ENCODE measurements around the gene IL12RB2. TPM values are rescaled to one million over a fixed set of nuclear protein-coding genes. Genes with fewer than 3 reads are reported as not detected.

The IL12RB2 gene
- total RNA-seq, 2 donors from 2014 or later, result 1.3 to 3.3 TPM

DNA sequence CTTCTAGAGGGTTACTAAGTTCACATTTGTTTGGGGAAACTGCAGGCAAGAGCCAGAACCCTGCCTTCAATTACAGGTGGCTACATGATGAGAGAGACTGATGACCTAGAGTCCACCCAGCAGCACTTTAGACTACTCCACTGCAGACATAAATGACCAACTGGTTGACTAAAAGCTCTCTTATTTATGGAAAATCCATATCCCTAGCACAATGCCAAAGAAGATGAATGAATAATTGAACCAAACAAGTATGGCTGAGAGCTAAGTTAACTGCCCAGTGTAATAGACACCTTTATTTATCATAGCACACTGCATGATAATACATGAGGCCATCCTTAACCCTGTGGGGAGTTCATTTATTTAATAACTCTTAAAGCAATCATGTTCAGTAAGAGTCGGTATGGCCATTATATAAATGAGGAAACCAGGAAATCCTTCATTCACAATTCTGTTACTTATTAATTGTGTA is 60.4 kb downstream of the IL12RB2 start:
- no peak for ATAC-seq
- TF ChIP-seq, protein P1, sequence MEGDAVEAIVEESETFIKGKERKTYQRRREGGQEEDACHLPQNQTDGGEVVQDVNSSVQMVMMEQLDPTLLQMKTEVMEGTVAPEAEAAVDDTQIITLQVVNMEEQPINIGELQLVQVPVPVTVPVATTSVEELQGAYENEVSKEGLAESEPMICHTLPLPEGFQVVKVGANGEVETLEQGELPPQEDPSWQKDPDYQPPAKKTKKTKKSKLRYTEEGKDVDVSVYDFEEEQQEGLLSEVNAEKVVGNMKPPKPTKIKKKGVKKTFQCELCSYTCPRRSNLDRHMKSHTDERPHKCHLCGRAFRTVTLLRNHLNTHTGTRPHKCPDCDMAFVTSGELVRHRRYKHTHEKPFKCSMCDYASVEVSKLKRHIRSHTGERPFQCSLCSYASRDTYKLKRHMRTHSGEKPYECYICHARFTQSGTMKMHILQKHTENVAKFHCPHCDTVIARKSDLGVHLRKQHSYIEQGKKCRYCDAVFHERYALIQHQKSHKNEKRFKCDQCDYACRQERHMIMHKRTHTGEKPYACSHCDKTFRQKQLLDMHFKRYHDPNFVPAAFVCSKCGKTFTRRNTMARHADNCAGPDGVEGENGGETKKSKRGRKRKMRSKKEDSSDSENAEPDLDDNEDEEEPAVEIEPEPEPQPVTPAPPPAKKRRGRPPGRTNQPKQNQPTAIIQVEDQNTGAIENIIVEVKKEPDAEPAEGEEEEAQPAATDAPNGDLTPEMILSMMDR (IDR thresholded peaks at IDR 0.05), result no peak
- TF ChIP-seq POLR2A (IDR thresholded peaks at IDR 0.05), result no peak
- Histone ChIP-seq H3K27me3 (no peaks in the 10 kb centered on the region), H3K4me3 (no peak overlapping the region), H3K27ac (no peak overlapping the region), H3K9me3 (no peaks in the 10 kb centered on the region), H3K36me3 (replicated peaks in 1 of 2; ENCODE audit: insufficient read depth in 1 of 2, low read depth in 2 of 2) (no peaks in the 10 kb centered on the region), H3K4me1 (peaks cover 9% of the 10 kb centered on the region)
- no peak for DNase-seq
- intact Hi-C loops (cut with DNase I), result no loop called here
- WGBS, 2 donors, result 53 to 78% methylated on average over 1 of the region's 1 CpG

DNA sequence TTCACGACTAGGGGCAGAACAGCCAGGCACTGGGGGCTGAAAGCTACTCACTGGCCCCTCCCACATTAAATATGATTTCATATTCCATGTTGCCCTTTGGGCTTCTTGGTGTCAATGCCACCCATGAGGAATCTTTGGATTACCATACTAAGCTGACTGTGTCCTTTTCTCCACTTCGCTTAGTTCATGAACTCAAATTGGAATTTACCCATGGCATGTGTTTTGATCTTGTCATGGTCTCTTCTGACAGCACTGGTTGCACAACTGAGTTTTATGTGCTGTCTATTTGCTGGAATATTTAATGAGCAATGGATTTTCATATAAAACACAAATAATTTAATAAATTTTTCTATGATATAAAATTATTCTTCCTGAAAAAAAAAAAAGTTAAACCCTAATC is 63.4 kb downstream of the IL12RB2 start:
- no peak for ATAC-seq
- WGBS, 2 donors, result 96 to 100% methylated on average over 2 of the region's 2 CpGs
- no peak for TF ChIP-seq POLR2A (IDR thresholded peaks at IDR 0.05)
- H3K4me1 ChIP-seq, result peaks cover 9% of the 10 kb centered on the region
- intact Hi-C loops (cut with DNase I), result no loop called here
- no peaks in the 10 kb centered on the region for H3K36me3 ChIP-seq (replicated peaks in 1 of 2; ENCODE audit: insufficient read depth in 1 of 2, low read depth in 2 of 2)
- H3K27me3 ChIP-seq, result no peaks in the 10 kb centered on the region
- no peaks in the 10 kb centered on the region for H3K9me3 ChIP-seq
- H3K27ac ChIP-seq, result no peak overlapping the region
- H3K4me3 ChIP-seq, result no peak overlapping the region
- DNase-seq, result no peak

DNA sequence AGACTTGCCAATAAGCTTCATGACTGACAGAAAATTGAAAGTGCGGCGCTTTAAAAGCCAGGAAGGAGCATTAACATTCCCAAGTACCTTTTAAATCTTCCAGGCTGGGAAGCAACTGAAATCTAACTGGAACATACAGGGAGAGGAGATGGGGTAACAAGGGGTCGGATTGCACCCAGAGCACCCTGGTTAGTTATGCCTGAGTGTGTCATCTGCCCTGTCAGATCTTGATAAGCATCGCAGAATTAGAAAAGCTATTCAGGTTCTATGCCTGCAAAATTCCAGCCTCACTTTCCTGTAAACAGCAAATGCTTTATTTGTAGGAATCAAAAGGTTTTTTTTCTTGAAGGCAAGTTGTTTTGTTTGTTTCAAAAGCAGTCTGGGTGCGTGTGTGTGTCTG is 64.0 kb downstream of the IL12RB2 start:
- 83 to 89% methylated on average over 5 of the region's 5 CpGs for WGBS, 2 donors
- no peak overlapping the region for H3K27ac ChIP-seq
- intact Hi-C loops (cut with DNase I), result no loop called here
- H3K4me3 ChIP-seq, result no peak overlapping the region
- no peak for ATAC-seq
- H3K27me3 ChIP-seq, result no peaks in the 10 kb centered on the region
- H3K4me1 ChIP-seq, result peaks cover 9% of the 10 kb centered on the region
- DNase-seq, result no peak
- H3K9me3 ChIP-seq, result no peaks in the 10 kb centered on the region
- no peaks in the 10 kb centered on the region for H3K36me3 ChIP-seq (replicated peaks in 1 of 2; ENCODE audit: insufficient read depth in 1 of 2, low read depth in 2 of 2)
- TF ChIP-seq, protein P1 (IDR thresholded peaks at IDR 0.05), result no peak
- TF ChIP-seq POLR2A (IDR thresholded peaks at IDR 0.05), result no peak

DNA sequence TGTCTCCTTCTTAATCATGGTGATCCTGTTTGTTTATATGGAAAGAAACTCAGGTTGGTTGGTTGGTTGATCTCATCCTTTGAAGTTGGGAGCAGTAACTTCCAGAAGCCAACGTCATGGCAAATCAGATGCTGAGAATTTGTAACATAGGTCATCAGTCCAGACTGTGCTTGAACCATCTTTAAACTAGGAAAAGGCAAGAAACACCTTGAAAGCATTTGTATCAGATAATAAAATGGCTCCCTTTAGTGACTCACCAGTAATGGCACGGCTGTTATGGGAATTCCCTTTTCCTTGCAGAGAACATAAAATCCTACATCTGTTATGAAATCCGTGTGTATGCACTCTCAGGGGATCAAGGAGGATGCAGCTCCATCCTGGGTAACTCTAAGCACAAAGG is 64.5 kb downstream of the IL12RB2 start:
- no peak overlapping the region for H3K27ac ChIP-seq
- TF ChIP-seq, protein P1 (IDR thresholded peaks at IDR 0.05), result no peak
- no peak for TF ChIP-seq POLR2A (IDR thresholded peaks at IDR 0.05)
- DNase-seq, result no peak
- no peaks in the 10 kb centered on the region for H3K27me3 ChIP-seq
- peaks cover 9% of the 10 kb centered on the region for H3K4me1 ChIP-seq
- WGBS, 2 donors, result 75 to 81% methylated on average over 3 of the region's 3 CpGs
- ATAC-seq, result no peak
- H3K9me3 ChIP-seq, result no peaks in the 10 kb centered on the region
- no peak overlapping the region for H3K4me3 ChIP-seq
- H3K36me3 ChIP-seq (replicated peaks in 1 of 2; ENCODE audit: insufficient read depth in 1 of 2, low read depth in 2 of 2), result no peaks in the 10 kb centered on the region
- intact Hi-C loops (cut with DNase I), result no loop called here

DNA sequence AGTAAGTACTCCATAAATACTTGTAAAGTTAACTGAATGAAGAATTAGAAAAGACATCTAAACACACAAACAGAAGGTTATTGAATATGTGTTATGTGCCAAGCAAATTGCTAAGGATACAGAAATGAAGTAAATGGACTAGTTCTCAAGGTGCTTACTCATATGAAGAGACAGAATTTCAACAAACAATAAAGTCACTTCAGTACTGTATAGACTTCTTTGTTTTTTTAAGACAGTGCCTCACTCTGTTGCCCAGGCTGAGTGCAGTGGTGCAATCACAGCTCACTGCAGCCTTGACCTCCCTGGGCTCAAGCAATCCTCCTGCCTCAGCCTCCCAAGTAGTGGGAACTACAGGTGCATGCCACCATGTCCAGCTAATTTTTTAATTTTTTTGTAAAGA is 65.2 kb downstream of the IL12RB2 start:
- TF ChIP-seq, protein P1 (IDR thresholded peaks at IDR 0.05), result no peak
- TF ChIP-seq POLR2A (IDR thresholded peaks at IDR 0.05), result no peak
- DNase-seq, result no peak
- Histone ChIP-seq H3K36me3 (replicated peaks in 1 of 2; ENCODE audit: insufficient read depth in 1 of 2, low read depth in 2 of 2) (no peaks in the 10 kb centered on the region), H3K9me3 (no peaks in the 10 kb centered on the region), H3K27me3 (no peaks in the 10 kb centered on the region), H3K4me3 (no peak overlapping the region), H3K27ac (no peak overlapping the region), H3K4me1 (peaks cover 2% of the 10 kb centered on the region)
- intact Hi-C loops (cut with DNase I), result no loop called here
- no peak for ATAC-seq

All from body of pancreas (tissue), 4 donors.